ENCODE measurements around the gene SMURF1.

The SMURF1 gene

GRCh38 chr7:99086532-99086931 is 57.4 kb downstream of the SMURF1 start:
- TF ChIP-seq FOXP2 (optimal IDR thresholded peaks at IDR 0.05; ENCODE audit: borderline replicate concordance, extremely low read depth, extremely low read length, insufficient read depth) (no peak), TAF1 (IDR thresholded peaks at IDR 0.05; ENCODE audit: borderline replicate concordance, insufficient read depth, low read length) (no peak), REST (IDR thresholded peaks at IDR 0.05; ENCODE audit: insufficient read depth in 1 of 2, low read depth in 2 of 2, low read length in 2 of 2) (no peak), POLR2AphosphoS5 (IDR thresholded peaks at IDR 0.05; ENCODE audit: low read depth, low read length) (no peak), SIN3A (IDR thresholded peaks at IDR 0.05; ENCODE audit: borderline replicate concordance, insufficient read depth, low read length) (no peak)

- TF ChIP-seq TAF1 (IDR thresholded peaks at IDR 0.05; ENCODE audit: borderline replicate concordance, insufficient read depth, low read length) (no peak), REST (IDR thresholded peaks at IDR 0.05; ENCODE audit: insufficient read depth in 1 of 2, low read depth in 2 of 2, low read length in 2 of 2) (no peak), FOXP2 (optimal IDR thresholded peaks at IDR 0.05; ENCODE audit: borderline replicate concordance, extremely low read depth, extremely low read length, insufficient read depth) (no peak), POLR2AphosphoS5 (IDR thresholded peaks at IDR 0.05; ENCODE audit: low read depth, low read length) (no peak), SIN3A (IDR thresholded peaks at IDR 0.05; ENCODE audit: borderline replicate concordance, insufficient read depth, low read length) (no peak)
These were observed 60.2 kb downstream of the SMURF1 start for GRCh38 chr7:99083733-99084132.

- TF ChIP-seq SIN3A (IDR thresholded peaks at IDR 0.05; ENCODE audit: borderline replicate concordance, insufficient read depth, low read length) (no peak), POLR2AphosphoS5 (IDR thresholded peaks at IDR 0.05; ENCODE audit: low read depth, low read length) (no peak), REST (IDR thresholded peaks at IDR 0.05; ENCODE audit: insufficient read depth in 1 of 2, low read depth in 2 of 2, low read length in 2 of 2) (no peak), FOXP2 (optimal IDR thresholded peaks at IDR 0.05; ENCODE audit: borderline replicate concordance, extremely low read depth, extremely low read length, insufficient read depth) (no peak), TAF1 (IDR thresholded peaks at IDR 0.05; ENCODE audit: borderline replicate concordance, insufficient read depth, low read length) (no peak)
These were observed 60.7 kb downstream of the SMURF1 start for GRCh38 chr7:99083068-99083651.

- TF ChIP-seq REST (IDR thresholded peaks at IDR 0.05; ENCODE audit: insufficient read depth in 1 of 2, low read depth in 2 of 2, low read length in 2 of 2), result no peak
These were observed 63.2 kb downstream of the SMURF1 start for GRCh38 chr7:99080679-99081078.

GRCh38 chr7:99079104-99079503 is 64.8 kb downstream of the SMURF1 start:
- TF ChIP-seq FOXP2 (optimal IDR thresholded peaks at IDR 0.05; ENCODE audit: borderline replicate concordance, extremely low read depth, extremely low read length, insufficient read depth) (peak; percentile 59), REST (IDR thresholded peaks at IDR 0.05; ENCODE audit: insufficient read depth in 1 of 2, low read depth in 2 of 2, low read length in 2 of 2) (no peak)

Data from PFSK-1 (cell line).